ENCODE data around the gene SPRR5.

GRCh38 chr1:152942161-152942560, 4.8 kb upstream of the SPRR5 start:
- TF ChIP-seq, protein P1, sequence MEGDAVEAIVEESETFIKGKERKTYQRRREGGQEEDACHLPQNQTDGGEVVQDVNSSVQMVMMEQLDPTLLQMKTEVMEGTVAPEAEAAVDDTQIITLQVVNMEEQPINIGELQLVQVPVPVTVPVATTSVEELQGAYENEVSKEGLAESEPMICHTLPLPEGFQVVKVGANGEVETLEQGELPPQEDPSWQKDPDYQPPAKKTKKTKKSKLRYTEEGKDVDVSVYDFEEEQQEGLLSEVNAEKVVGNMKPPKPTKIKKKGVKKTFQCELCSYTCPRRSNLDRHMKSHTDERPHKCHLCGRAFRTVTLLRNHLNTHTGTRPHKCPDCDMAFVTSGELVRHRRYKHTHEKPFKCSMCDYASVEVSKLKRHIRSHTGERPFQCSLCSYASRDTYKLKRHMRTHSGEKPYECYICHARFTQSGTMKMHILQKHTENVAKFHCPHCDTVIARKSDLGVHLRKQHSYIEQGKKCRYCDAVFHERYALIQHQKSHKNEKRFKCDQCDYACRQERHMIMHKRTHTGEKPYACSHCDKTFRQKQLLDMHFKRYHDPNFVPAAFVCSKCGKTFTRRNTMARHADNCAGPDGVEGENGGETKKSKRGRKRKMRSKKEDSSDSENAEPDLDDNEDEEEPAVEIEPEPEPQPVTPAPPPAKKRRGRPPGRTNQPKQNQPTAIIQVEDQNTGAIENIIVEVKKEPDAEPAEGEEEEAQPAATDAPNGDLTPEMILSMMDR (IDR thresholded peaks at IDR 0.05; ENCODE audit: low read depth, low read length), result no peak
- TF ChIP-seq EZH2phosphoT487 (IDR thresholded peaks at IDR 0.05; ENCODE audit: low read depth), result no peak
